PC-3 (cell line): ENCODE measurements around the gene CRYBG3. TPM values are rescaled to one million over a fixed set of nuclear protein-coding genes. Genes with fewer than 3 reads are reported as not detected.

ENCODE experiments used
- ATAC-seq: fragments of 200-7000 bp; cut with Tn5 transposase; 2 replicates; pipeline ENCODE4 v1.9.1; 2020; ENCODE audit warnings: mild to moderate bottlenecking, moderate library complexity
- BruUV-seq: library from RNA; stranded (reverse); fragments of 400-500 nt; replicated peaks from 2 replicates; lab custom pipeline; 2021; lab: Mats Ljungman, UMichigan
- CTCF ChIA-PET: fragments of 300-600 bp; sonication (Branson Sonifier 250); formaldehyde crosslinking; loops from one replicate; lab custom pipeline; 2022; ENCODE audit warnings: antibody characterized with exemption; lab: Charles Lee
- POLR2A ChIA-PET: fragments of 300-600 bp; sonication (Branson Sonifier 250); formaldehyde crosslinking; loops from one replicate; lab custom pipeline; 2022; ENCODE audit warnings: antibody characterized with exemption; ENCODE audit not compliant: unreplicated experiment; lab: Charles Lee
- DNase-seq: peaks from one replicate; pipeline ENCODE4 v3.0.0-alpha.2; 2015
- H2AFZ ChIP-seq: fragments of 300-600 bp; sonication (generic); 2 replicates; pipeline ENCODE4 v1.6.0; 2016; ENCODE audit warnings: antibody characterized with exemption, low read length
- H3F3A ChIP-seq: fragments of 300-600 bp; sonication (generic); one replicate; pipeline ENCODE4 v1.6.0; 2017; ENCODE audit warnings: antibody characterized with exemption, low read length, control low read depth, mild to moderate bottlenecking; ENCODE audit not compliant: unreplicated experiment
- H3K27ac ChIP-seq: fragments of 300-600 bp; sonication (generic); 2 replicates; pipeline ENCODE4 v1.5.1; 2016; ENCODE audit warnings: mild to moderate bottlenecking, low read length
- H3K27me3 ChIP-seq: fragments of 300-600 bp; sonication (generic); 2 replicates; pipeline ENCODE4 v1.6.1; 2016; ENCODE audit warnings: low read length, mixed read lengths
- H3K36me3 ChIP-seq: fragments of 300-600 bp; sonication (generic); 2 replicates; pipeline ENCODE4 v1.6.1; 2016; ENCODE audit warnings: low read depth, mixed run types, low read length, mixed read lengths
- H3K4me1 ChIP-seq: fragments of 300-600 bp; sonication (generic); 2 replicates; pipeline ENCODE4 v1.5.1; 2016; ENCODE audit warnings: low read length; ENCODE audit not compliant: insufficient read depth
- H3K4me2 ChIP-seq: fragments of 300-600 bp; sonication (generic); 2 replicates; pipeline ENCODE4 v1.6.0; 2016; ENCODE audit warnings: low read length
- H3K4me3 ChIP-seq: fragments of 300-600 bp; sonication (generic); 2 replicates; pipeline ENCODE4 v1.5.1; 2016; ENCODE audit warnings: mild to moderate bottlenecking, low read length, mixed read lengths
- H3K79me2 ChIP-seq: fragments of 300-600 bp; sonication (generic); 2 replicates; pipeline ENCODE4 v1.6.1; 2017; ENCODE audit warnings: low read length, mixed read lengths
- H3K9ac ChIP-seq: fragments of 300-600 bp; sonication (generic); 2 replicates; pipeline ENCODE4 v1.6.0; 2016; ENCODE audit warnings: mild to moderate bottlenecking, low read length
- H3K9me2 ChIP-seq: fragments of 300-600 bp; sonication (generic); replicated peaks from 2 replicates; pipeline ENCODE4 v1.6.1; 2016; ENCODE audit warnings: mixed run types, low read length, mixed read lengths
- H3K9me3 ChIP-seq: fragments of 300-600 bp; sonication (generic); 2 replicates; pipeline ENCODE4 v1.6.1; 2016; ENCODE audit warnings: low read length, mixed read lengths
- H4K20me1 ChIP-seq: fragments of 300-600 bp; sonication (generic); 2 replicates; pipeline ENCODE4 v1.6.1; 2016; ENCODE audit warnings: low read length, mixed read lengths
- EZH2 ChIP-seq: fragments of 300-600 bp; sonication (generic); IDR thresholded peaks from one replicate; pipeline ENCODE4 v1.6.1; 2017; ENCODE audit warnings: antibody characterized with exemption, mild to moderate bottlenecking, low read length; ENCODE audit not compliant: unreplicated experiment
- EZH2phosphoT487 ChIP-seq: fragments of 300-600 bp; sonication (generic); IDR thresholded peaks from 2 replicates; pipeline ENCODE4 v1.6.1; 2018; ENCODE audit warnings: mild to moderate bottlenecking, antibody characterized with exemption, low read length, borderline replicate concordance
- intact Hi-C: fragments of 100-400 bp; cut with micrococcal nuclease; formaldehyde crosslinking; loops from 2 replicates; pipeline ENCODE4 v1.9.0; 2023
- total RNA-seq: library from RNA; depleted of rRNA; stranded (reverse); fragments of >200 nt; gene quantifications from 2 replicates; pipeline ENCODE4 v1.2.3, GENCODE V29; 2014
- TF ChIP-seq, protein P1 (sequence below): fragments of 300-600 bp; sonication (generic); conservative IDR thresholded peaks from 2 replicates; pipeline ENCODE4 v1.5.1; 2017; ENCODE audit warnings: antibody characterized with exemption, low read depth, mild to moderate bottlenecking, low read length

The CRYBG3 gene
- total RNA-seq, 1 experiment from 2014 or later = 11.4 TPM

GRCh38 chr3:97940034-97940433, 118.2 kb downstream of the CRYBG3 start:
- intact Hi-C loops = loop anchor here (1.0 kb wide), 1 partner anchor 147 kb away; no protein-coding TSS in a partner anchor
- Histone ChIP-seq H3K9me3 (no peaks in the 10 kb centered on the region), H3K4me3 (no peak overlapping the region), H3K79me2 (no peaks in the 10 kb centered on the region), H3K4me2 (no peak overlapping the region), H3K36me3 (peaks cover 35% of the 10 kb centered on the region), H2AFZ (no peak overlapping the region), H3K9me2 (no peaks in the 10 kb centered on the region), H3K4me1 (no peaks in the 10 kb centered on the region), H3F3A (no peaks in the 10 kb centered on the region), H3K27ac (no peak overlapping the region), H4K20me1 (no peaks in the 10 kb centered on the region), H3K27me3 (no peaks in the 10 kb centered on the region), H3K9ac (no peak overlapping the region)
- TF ChIP-seq EZH2 (no peak), EZH2phosphoT487 (no peak)
- TF ChIP-seq, protein P1, sequence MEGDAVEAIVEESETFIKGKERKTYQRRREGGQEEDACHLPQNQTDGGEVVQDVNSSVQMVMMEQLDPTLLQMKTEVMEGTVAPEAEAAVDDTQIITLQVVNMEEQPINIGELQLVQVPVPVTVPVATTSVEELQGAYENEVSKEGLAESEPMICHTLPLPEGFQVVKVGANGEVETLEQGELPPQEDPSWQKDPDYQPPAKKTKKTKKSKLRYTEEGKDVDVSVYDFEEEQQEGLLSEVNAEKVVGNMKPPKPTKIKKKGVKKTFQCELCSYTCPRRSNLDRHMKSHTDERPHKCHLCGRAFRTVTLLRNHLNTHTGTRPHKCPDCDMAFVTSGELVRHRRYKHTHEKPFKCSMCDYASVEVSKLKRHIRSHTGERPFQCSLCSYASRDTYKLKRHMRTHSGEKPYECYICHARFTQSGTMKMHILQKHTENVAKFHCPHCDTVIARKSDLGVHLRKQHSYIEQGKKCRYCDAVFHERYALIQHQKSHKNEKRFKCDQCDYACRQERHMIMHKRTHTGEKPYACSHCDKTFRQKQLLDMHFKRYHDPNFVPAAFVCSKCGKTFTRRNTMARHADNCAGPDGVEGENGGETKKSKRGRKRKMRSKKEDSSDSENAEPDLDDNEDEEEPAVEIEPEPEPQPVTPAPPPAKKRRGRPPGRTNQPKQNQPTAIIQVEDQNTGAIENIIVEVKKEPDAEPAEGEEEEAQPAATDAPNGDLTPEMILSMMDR = peak; percentile 37; the same call in 1 of the 2 replicates
- ChIA-PET CTCF (no interaction called here), POLR2A (no interaction called here)
- DNase-seq (peak; percentile 19), ATAC-seq (peak; percentile 67)
- no TSS peak for BruUV-seq

DNA sequence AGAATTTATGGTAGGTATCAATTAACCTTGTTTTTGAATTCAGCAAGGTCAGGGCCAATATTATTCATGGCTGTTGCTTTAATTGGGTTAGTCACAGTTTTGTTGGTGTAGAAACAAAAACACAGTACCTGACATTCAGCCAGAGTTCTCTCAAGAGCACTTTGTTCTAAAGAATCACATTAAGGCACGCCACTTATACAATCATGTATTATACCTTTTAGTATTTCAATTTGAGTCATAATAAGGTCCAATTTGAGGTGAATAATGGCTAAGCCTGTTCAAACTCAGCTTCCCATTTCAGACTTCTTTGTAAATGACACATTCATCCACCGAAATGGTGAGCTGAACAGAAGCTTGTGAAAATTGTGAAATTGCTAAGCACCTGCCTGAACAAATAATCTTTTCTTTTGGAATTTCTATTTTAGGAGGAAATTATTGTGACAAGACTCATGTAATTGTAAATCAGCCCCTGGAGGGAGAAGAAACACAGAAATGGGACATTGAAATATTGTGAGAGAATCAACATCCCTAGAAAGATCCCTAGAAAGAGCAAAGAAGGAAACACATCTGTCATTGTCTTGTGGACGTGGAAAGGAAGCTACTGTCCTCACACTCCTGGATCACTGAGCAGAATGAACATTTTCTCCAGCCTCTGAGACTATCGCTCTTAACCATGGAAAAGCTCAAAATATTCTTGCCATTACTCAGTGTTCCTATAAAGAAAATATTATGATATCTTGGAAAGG, 121.2 kb downstream of the CRYBG3 start:
- Histone ChIP-seq H3K4me1 (no peaks in the 10 kb centered on the region), H2AFZ (no peak overlapping the region), H3K27me3 (no peaks in the 10 kb centered on the region), H3K9ac (no peak overlapping the region), H3K27ac (no peak overlapping the region), H3K79me2 (no peaks in the 10 kb centered on the region), H4K20me1 (no peaks in the 10 kb centered on the region), H3K36me3 (peaks cover 52% of the 10 kb centered on the region), H3K9me2 (no peaks in the 10 kb centered on the region), H3K4me2 (no peak overlapping the region), H3K9me3 (no peaks in the 10 kb centered on the region), H3K4me3 (no peak overlapping the region), H3F3A (no peaks in the 10 kb centered on the region)
- intact Hi-C loops = no loop called here
- DNase-seq (no peak), ATAC-seq (no peak)
- BruUV-seq = no TSS peak
- ChIA-PET CTCF (interaction anchor here (0.6 kb wide), 1 partner anchor 48 kb away, joined by 3 read pairs; no protein-coding TSS in a partner anchor), POLR2A (no interaction called here)
- TF ChIP-seq EZH2 (no peak), EZH2phosphoT487 (no peak)
- TF ChIP-seq, protein P1 = no peak
